T-helper 17 cell (primary cell): ENCODE measurements around the gene SANBR. TPM values are rescaled to one million over a fixed set of nuclear protein-coding genes. Genes with fewer than 3 reads are reported as not detected.

ENCODE experiments used
- ATAC-seq: fragments of 150-1000 bp; cut with Tn5 transposase; 2 replicates; pipeline ENCODE4 v1.10.0; 2021; ENCODE audit warnings: mild to moderate bottlenecking, moderate library complexity
- DNase-seq, 3 donors: peaks; one replicate each; pipeline versions ENCODE4 v3.0.0 to v3.0.0-alpha.2; 2020 to 2021
- H3K9me3 ChIP-seq: one replicate; pipeline ENCODE4 v1.7.0; 2013; ENCODE audit warnings: low read length, mild to moderate bottlenecking; ENCODE audit not compliant: control insufficient read depth, poor library complexity, severe bottlenecking
- H3K27ac Mint-ChIP-seq: one replicate; pipeline ENCODE4 v1.8.0; 2022; ENCODE audit warnings: mild to moderate bottlenecking, moderate library complexity, mixed read lengths
- H3K27me3 Mint-ChIP-seq: one replicate; pipeline ENCODE4 v1.8.0; 2022; ENCODE audit warnings: mixed read lengths
- H3K36me3 Mint-ChIP-seq: one replicate; pipeline ENCODE4 v1.8.0; 2022; ENCODE audit warnings: low read depth, mixed read lengths
- H3K4me1 Mint-ChIP-seq: one replicate; pipeline ENCODE4 v1.8.0; 2022; ENCODE audit warnings: mild to moderate bottlenecking, mixed read lengths
- H3K4me3 Mint-ChIP-seq: one replicate; pipeline ENCODE4 v1.8.0; 2022; ENCODE audit warnings: mild to moderate bottlenecking, moderate library complexity, mixed read lengths
- total RNA-seq, 4 donors: library from RNA in 2 of 4; stranded (reverse) in 2 of 4; gene quantifications; one replicate each; pipeline ENCODE4 v1.2.3 and lab custom pipeline; 2022 to 2026

The SANBR gene
- total RNA-seq, 2 donors from 2014 or later: 3.4 to 4.3 TPM

DNA sequence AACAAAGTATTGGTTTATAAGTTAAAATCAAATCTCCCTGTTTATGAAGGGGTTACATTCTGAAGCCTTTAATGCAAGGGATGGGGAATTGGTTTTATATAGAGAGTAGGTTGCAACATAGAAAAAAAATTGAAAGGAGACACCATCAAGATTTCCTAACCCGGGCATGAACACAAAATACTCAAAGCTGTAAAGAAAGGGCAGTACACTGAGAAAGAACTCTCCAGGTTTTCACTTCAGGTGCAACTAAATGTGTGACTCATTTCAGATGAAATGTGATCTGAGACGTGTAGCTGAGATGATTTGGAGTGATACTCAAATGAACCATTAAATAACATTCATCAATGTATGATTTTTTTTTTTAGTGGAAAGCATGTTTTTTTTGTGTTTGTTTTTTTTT, 43.6 kb downstream of the SANBR start:
- Mint-ChIP-seq H3K27me3 (no peaks in the 10 kb centered on the region), H3K4me3 (no peak overlapping the region), H3K36me3 (peaks cover 3% of the 10 kb centered on the region), H3K4me1 (no peaks in the 10 kb centered on the region), H3K27ac (no peak overlapping the region)
- no peak for DNase-seq
- no peaks in the 10 kb centered on the region for H3K9me3 ChIP-seq
- ATAC-seq: no peak

DNA sequence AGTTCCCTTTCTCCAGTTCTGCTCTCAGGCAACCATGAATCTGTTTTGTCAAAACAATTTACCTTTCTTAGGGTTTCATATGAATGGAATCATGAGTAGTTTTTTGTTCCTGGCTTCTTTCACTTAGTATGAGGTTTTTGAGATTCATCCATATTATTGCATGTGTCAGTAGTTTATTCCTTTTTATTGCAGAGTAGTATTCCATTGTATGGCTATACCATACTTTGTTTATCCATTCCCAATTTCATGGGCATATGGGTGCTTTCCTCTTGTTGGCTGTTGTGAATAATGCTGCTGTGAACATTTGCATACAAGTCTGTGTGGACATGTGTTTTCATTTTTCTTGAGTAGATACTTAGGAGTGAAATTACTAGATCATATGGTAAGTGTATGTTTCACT, 46.0 kb downstream of the SANBR start:
- H3K4me1 Mint-ChIP-seq: no peaks in the 10 kb centered on the region
- H3K27ac Mint-ChIP-seq: no peak overlapping the region
- H3K36me3 Mint-ChIP-seq: peaks cover 3% of the 10 kb centered on the region
- H3K9me3 ChIP-seq: no peaks in the 10 kb centered on the region
- no peak overlapping the region for H3K4me3 Mint-ChIP-seq
- H3K27me3 Mint-ChIP-seq: no peaks in the 10 kb centered on the region
- ATAC-seq (no peak), DNase-seq (no peak)

DNA sequence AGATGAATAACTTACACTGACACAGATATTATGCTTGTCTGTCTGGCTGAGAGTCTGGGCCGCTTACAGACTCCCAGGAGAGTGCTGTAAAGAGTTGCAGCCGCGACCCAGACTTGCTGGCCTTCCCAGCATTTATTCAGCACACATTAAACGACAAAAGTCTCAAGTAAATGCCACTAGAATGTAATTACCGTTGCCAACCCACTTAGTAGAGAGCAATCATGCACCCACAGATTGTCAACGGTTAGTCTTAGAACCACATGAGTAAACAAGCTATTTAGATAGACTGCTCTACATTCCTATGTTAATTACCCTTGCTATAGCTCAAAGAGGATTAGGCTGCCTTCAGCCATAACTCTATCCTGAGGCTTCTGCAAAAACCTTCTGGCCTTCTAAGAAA, 48.5 kb downstream of the SANBR start:
- no peaks in the 10 kb centered on the region for H3K27me3 Mint-ChIP-seq
- H3K4me3 Mint-ChIP-seq: no peak overlapping the region
- ATAC-seq: no peak

More for the DNA sequence above, 48.5 kb downstream of the SANBR start:
- Mint-ChIP-seq H3K4me1 (no peaks in the 10 kb centered on the region), H3K27ac (no peak overlapping the region), H3K36me3 (peaks cover 5% of the 10 kb centered on the region)
- H3K9me3 ChIP-seq: no peaks in the 10 kb centered on the region
- no peak for DNase-seq

Other genes starting within 250 kb of the SANBR start
- 10 to 100 TPM; 90.9 to 96.2 TPM for gene REL, start 184.3 kb upstream of the SANBR start, total RNA-seq
- 10 to 100 TPM; 10.8 to 15.1 TPM for gene PEX13, start 48.2 kb upstream of the SANBR start, total RNA-seq
- 1 to 10 TPM; 3.2 to 4.2 TPM for gene PUS10, start 47.6 kb upstream of the SANBR start, total RNA-seq
- 1 to 10 TPM; 3.9 to 4.9 TPM for gene C2orf74, start 96.3 kb downstream of the SANBR start, total RNA-seq